Hepatocyte (in vitro differentiated cells): ENCODE data around the gene PCYT2. TPM values are rescaled to one million over a fixed set of nuclear protein-coding genes. Genes with fewer than 3 reads are reported as not detected.

Experiments
- DNase-seq: peaks from one replicate; pipeline ENCODE4 v3.0.0-alpha.2; 2016; ENCODE audit warnings: low spot score
- H2AFZ ChIP-seq: fragments of 200-600 bp; sonication (generic); 2 replicates; pipeline ENCODE4 v1.6.0; 2016; ENCODE audit warnings: antibody characterized with exemption, mild to moderate bottlenecking
- H3K27ac ChIP-seq: fragments of 200-600 bp; sonication (generic); 2 replicates; pipeline ENCODE4 v1.5.1; 2016; ENCODE audit warnings: mild to moderate bottlenecking
- H3K27me3 ChIP-seq: fragments of 200-600 bp; sonication (generic); 2 replicates; pipeline ENCODE4 v1.6.1; 2016
- H3K36me3 ChIP-seq: fragments of 200-600 bp; sonication (generic); replicated peaks from 2 replicates; pipeline ENCODE4 v1.5.1; 2016; ENCODE audit warnings: low read depth; ENCODE audit not compliant: insufficient read depth
- H3K4me1 ChIP-seq: fragments of 200-600 bp; sonication (generic); 2 replicates; pipeline ENCODE4 v1.5.1; 2016; ENCODE audit warnings: mild to moderate bottlenecking, moderate library complexity; ENCODE audit not compliant: insufficient read depth
- H3K4me2 ChIP-seq: fragments of 200-600 bp; sonication (generic); 2 replicates; pipeline ENCODE4 v1.6.0; 2016
- H3K4me3 ChIP-seq: fragments of 200-600 bp; sonication (generic); 2 replicates; pipeline ENCODE4 v1.5.1; 2016; ENCODE audit warnings: mild to moderate bottlenecking
- H3K79me2 ChIP-seq: fragments of 200-600 bp; sonication (generic); 2 replicates; pipeline ENCODE4 v1.6.0; 2017; ENCODE audit warnings: mild to moderate bottlenecking
- H3K9me2 ChIP-seq: fragments of 200-600 bp; sonication (generic); replicated peaks from 2 replicates; pipeline ENCODE4 v1.6.0; 2017; ENCODE audit warnings: mild to moderate bottlenecking; ENCODE audit not compliant: insufficient read depth
- H3K9me3 ChIP-seq: fragments of 200-600 bp; sonication (generic); 2 replicates; pipeline ENCODE4 v1.5.1; 2016; ENCODE audit warnings: low read depth, mild to moderate bottlenecking
- H4K20me1 ChIP-seq: fragments of 200-600 bp; sonication (generic); 2 replicates; pipeline ENCODE4 v1.6.0; 2016; ENCODE audit warnings: mild to moderate bottlenecking; ENCODE audit not compliant: insufficient read depth, poor library complexity, severe bottlenecking
- CTCF ChIP-seq: fragments of 200-600 bp; sonication (generic); IDR thresholded peaks from 2 replicates; pipeline ENCODE4 v1.5.1; 2016; ENCODE audit warnings: antibody characterized with exemption, mild to moderate bottlenecking; ENCODE audit not compliant: poor library complexity
- EZH2 ChIP-seq: fragments of 200-600 bp; sonication (generic); IDR thresholded peaks from 2 replicates; pipeline ENCODE4 v1.6.1; 2016; ENCODE audit warnings: antibody characterized with exemption, mild to moderate bottlenecking, borderline replicate concordance
- EZH2phosphoT487 ChIP-seq: fragments of 200-600 bp; sonication (generic); IDR thresholded peaks from one replicate; pipeline ENCODE4 v1.6.1; 2018; ENCODE audit warnings: antibody characterized with exemption, mild to moderate bottlenecking, low read depth, moderate library complexity; ENCODE audit not compliant: unreplicated experiment, severe bottlenecking
- WGBS: methylation state at CpG from one replicate; pipeline ENCODE4 v1.1.6; 2016; ENCODE audit warnings: low lambda C conversion rate; ENCODE audit errors: missing lambda C conversion rate; 5-methylcytosine and 5-hydroxymethylcytosine counted together
- polyA plus RNA-seq: library from polyadenylated mRNA; unstranded; fragments of >200 nt; fragmentation: Nextera tagmentation; extraction: Ambion mirVana; gene quantifications from 2 replicates; pipeline ENCODE4 v1.2.1, GENCODE V29; 2016
- total RNA-seq: library from RNA; depleted of rRNA; stranded (reverse); fragments of >200 nt; gene quantifications from 2 replicates; pipeline ENCODE4 v1.2.3, GENCODE V29; 2014

The PCYT2 gene
- total and polyA plus RNA-seq, 2 experiments from 2014 or later: 84.7 to 126 TPM

DNA sequence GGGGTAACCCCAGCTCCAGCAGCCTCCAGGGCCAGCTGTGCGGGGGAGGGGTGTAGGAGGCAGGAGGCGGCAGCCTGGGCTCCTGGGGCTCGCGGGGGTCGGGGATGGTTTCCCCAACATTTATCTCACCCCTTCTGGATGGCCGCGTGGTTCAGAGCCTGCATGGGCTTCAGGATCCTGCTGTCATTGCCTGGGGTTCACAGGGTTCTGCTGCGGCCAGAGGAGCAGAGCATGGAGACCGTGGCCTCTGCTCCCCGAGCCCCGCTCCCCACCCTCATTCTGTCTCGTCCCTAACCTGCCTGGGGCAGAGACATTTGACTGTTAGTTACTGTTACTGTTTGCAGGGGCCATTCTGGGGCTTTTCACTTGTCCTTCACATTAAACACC is 31.0 kb upstream of the PCYT2 start:
- TF ChIP-seq EZH2phosphoT487 (no peak), EZH2 (no peak), CTCF (no peak)
- Histone ChIP-seq H3K4me2 (no peak overlapping the region), H3K79me2 (no peaks in the 10 kb centered on the region), H3K36me3 (no peaks in the 10 kb centered on the region), H3K9me2 (no peaks in the 10 kb centered on the region), H4K20me1 (no peaks in the 10 kb centered on the region), H3K4me3 (no peak overlapping the region), H3K4me1 (no peaks in the 10 kb centered on the region), H3K9me3 (no peaks in the 10 kb centered on the region), H3K27ac (no peak overlapping the region), H2AFZ (no peak overlapping the region), H3K27me3 (no peaks in the 10 kb centered on the region)
- WGBS: 84% methylated on average over 5 of the region's 12 CpGs
- no peak for DNase-seq

- 57% methylated on average over 29 of the region's 30 CpGs for WGBS
- H3K4me1 ChIP-seq: peaks cover 3% of the 10 kb centered on the region
- no peaks in the 10 kb centered on the region for H4K20me1 ChIP-seq
- H3K4me2 ChIP-seq: no peak overlapping the region
- no peaks in the 10 kb centered on the region for H3K9me3 ChIP-seq
- no peak overlapping the region for H2AFZ ChIP-seq
- no peak overlapping the region for H3K27ac ChIP-seq
- H3K27me3 ChIP-seq: no peaks in the 10 kb centered on the region
- no peak for DNase-seq
- no peaks in the 10 kb centered on the region for H3K9me2 ChIP-seq
- H3K4me3 ChIP-seq: no peak overlapping the region
- TF ChIP-seq EZH2phosphoT487 (no peak), CTCF (no peak), EZH2 (no peak)
- H3K79me2 ChIP-seq: peaks cover 4% of the 10 kb centered on the region
- no peaks in the 10 kb centered on the region for H3K36me3 ChIP-seq
These were observed 30.4 kb upstream of the PCYT2 start for GRCh38 chr17:81941484-81942166.

DNA sequence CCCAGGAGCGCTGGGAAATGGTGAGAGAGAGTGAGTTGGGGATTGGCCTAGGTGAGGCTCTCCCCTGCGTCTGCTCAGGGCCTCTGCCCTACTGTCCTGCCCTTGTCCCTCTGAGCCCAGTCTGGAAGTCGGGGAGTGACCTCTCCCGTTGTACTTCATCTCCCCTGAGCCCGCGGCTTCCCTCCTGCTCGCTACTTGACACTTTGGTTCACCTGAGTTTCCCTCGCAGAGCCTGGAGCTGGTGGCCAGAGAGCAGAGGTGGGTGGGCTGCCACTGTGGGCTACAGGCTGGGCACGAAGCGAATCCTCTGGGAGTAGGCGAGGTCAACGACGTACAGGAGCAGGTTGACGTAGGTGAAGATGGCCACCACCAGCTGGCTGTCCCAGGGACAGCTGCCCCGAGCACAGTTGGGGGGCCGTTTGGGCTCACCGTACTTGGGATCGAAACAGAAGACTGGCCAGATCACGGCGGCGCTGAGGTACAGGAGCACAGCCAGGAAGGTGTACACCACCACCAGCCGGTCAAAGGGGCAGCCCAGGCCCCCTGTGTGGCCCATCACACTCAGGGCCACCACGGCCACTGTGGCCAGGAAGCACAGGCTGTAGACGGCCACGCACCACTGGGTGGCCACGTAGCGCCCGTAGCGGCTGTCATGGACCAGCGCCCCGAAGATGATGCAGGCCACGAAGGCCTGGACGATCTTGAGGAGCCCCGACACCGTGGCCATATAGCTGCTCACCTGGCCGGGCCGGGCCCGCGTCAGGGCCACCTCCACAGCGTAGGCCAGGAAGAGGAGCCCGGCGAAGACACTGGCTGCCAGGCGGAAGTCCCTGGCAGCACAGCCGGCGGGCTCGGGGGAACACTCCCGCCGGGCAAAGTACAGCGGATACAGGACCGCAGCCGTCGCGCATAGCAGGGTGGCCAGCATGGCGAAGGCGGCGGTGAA is 29.6 kb upstream of the PCYT2 start:
- Histone ChIP-seq H3K9me2 (no peaks in the 10 kb centered on the region), H3K79me2 (peaks cover 12% of the 10 kb centered on the region), H3K9me3 (no peaks in the 10 kb centered on the region), H3K27me3 (no peaks in the 10 kb centered on the region), H3K4me3 (no peak overlapping the region), H2AFZ (no peak overlapping the region), H3K36me3 (no peaks in the 10 kb centered on the region), H3K4me1 (peaks cover 7% of the 10 kb centered on the region), H4K20me1 (no peaks in the 10 kb centered on the region), H3K4me2 (no peak overlapping the region), H3K27ac (no peak overlapping the region)
- WGBS: 96% methylated on average over 55 of the region's 56 CpGs
- no peak for DNase-seq
- TF ChIP-seq EZH2phosphoT487: no peak
- TF ChIP-seq EZH2: no peak
- no peak for TF ChIP-seq CTCF
